Measurements from ENCODE around the gene GRIN1.

GRIN1 gene

GRCh38 chr9:137198051-137198901 lies 59.3 kb downstream of the GRIN1 start:
- DNase-seq, result no peak

GRCh38 chr9:137198902-137199283 lies 59.9 kb downstream of the GRIN1 start:
- no peak for DNase-seq

- no peak for DNase-seq
Observed at GRCh38 chr9:137199411-137200121, 60.6 kb downstream of the GRIN1 start.

- peak; percentile 99 for DNase-seq
Observed at GRCh38 chr9:137200311-137201204, 61.6 kb downstream of the GRIN1 start, which contains the start of gene TPRN. Gene TPRN, minus strand, starts transcription at chr9:137200741. Its CDS starts 30 bp downstream, at chr9:137200711.

GRCh38 chr9:137201205-137201868 lies 62.4 kb downstream of the GRIN1 start:
- no peak for DNase-seq

- no peak for DNase-seq
Observed at GRCh38 chr9:137202966-137203365, 64.0 kb downstream of the GRIN1 start.

GRCh38 chr9:137204731-137205125 lies 65.8 kb downstream of the GRIN1 start:
- DNase-seq, result no peak

- DNase-seq, result peak; percentile 95
Observed at GRCh38 chr9:137205126-137206069, 66.4 kb downstream of the GRIN1 start, which contains the start of the genes NDOR1 and TMEM203. Gene NDOR1, plus strand, starts transcription at chr9:137205700. Its CDS starts 78 bp downstream, at chr9:137205778. Gene TMEM203, minus strand, starts transcription at chr9:137205648. Its CDS starts 234 bp downstream, at chr9:137205414.

GRCh38 chr9:137206602-137207001 lies 67.6 kb downstream of the GRIN1 start:
- DNase-seq, result no peak

- no peak for DNase-seq
Observed at GRCh38 chr9:137211532-137211931, 72.6 kb downstream of the GRIN1 start.

GRCh38 chr9:137212520-137212919 lies 73.6 kb downstream of the GRIN1 start:
- DNase-seq, result no peak

GRCh38 chr9:137213160-137214060 lies 74.5 kb downstream of the GRIN1 start:
- DNase-seq, result no peak

- DNase-seq, result no peak
Observed at GRCh38 chr9:137214620-137215019, 75.7 kb downstream of the GRIN1 start.

- DNase-seq, result no peak
Observed at GRCh38 chr9:137215196-137215986, 76.4 kb downstream of the GRIN1 start.

GRCh38 chr9:137216188-137216965 lies 77.4 kb downstream of the GRIN1 start:
- no peak for DNase-seq

- DNase-seq, result peak; percentile 40
Observed at GRCh38 chr9:137217276-137218211, 78.6 kb downstream of the GRIN1 start.

GRCh38 chr9:137218212-137218753 lies 79.3 kb downstream of the GRIN1 start:
- no peak for DNase-seq
